ENCODE measurements around the gene CDK2.

DNA sequence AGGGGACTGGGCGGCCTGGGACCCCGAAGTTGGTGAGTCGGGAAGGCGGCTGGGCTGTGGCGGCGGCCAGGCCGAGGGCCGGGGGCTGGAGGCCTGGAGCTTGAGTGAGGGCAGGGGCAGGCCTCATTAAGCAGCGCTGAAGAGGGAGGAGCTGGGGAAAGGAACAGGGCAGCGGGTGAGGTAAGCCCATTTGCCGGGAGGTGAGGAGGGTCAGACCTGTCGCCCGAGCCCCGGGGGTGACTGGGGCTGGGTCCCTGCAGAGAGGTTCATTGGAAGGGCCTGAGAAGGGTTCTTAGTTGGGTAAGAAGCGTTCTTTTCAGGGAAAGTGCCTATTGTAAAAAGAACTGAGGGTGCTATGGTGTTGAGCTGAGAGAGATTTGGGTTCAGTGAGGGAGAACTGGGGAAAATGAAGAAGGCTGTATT is 7.7 kb downstream of the CDK2 start:
- TF ChIP-seq, protein P1, sequence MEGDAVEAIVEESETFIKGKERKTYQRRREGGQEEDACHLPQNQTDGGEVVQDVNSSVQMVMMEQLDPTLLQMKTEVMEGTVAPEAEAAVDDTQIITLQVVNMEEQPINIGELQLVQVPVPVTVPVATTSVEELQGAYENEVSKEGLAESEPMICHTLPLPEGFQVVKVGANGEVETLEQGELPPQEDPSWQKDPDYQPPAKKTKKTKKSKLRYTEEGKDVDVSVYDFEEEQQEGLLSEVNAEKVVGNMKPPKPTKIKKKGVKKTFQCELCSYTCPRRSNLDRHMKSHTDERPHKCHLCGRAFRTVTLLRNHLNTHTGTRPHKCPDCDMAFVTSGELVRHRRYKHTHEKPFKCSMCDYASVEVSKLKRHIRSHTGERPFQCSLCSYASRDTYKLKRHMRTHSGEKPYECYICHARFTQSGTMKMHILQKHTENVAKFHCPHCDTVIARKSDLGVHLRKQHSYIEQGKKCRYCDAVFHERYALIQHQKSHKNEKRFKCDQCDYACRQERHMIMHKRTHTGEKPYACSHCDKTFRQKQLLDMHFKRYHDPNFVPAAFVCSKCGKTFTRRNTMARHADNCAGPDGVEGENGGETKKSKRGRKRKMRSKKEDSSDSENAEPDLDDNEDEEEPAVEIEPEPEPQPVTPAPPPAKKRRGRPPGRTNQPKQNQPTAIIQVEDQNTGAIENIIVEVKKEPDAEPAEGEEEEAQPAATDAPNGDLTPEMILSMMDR (IDR thresholded peaks at IDR 0.05) = no peak
- no peak for TF ChIP-seq ZFX (IDR thresholded peaks at IDR 0.05; ENCODE audit: borderline replicate concordance)

Measured in 22Rv1 (cell line).